HG03442 (cell line): ENCODE results near the gene RNF222.
A peak's percentile ranks its signal among the peaks of the same experiment; 100 is the strongest.

Experiments
- ATAC-seq: cut with Tn5 transposase; IDR thresholded peaks from one replicate; pipeline ENCODE4 v1.9.1; 2021; ENCODE audit warnings: mild to moderate bottlenecking, moderate library complexity; ENCODE audit not compliant: unreplicated experiment

RNF222 gene

GRCh38 chr17:8397636-8398035 is at the start of gene RNF222:
Gene RNF222 (minus strand): TSS chr17:8397827. CDS start chr17:8393461, 4,366 bp downstream.
- ATAC-seq: no peak

GRCh38 chr17:8445536-8445935 is 47.9 kb upstream of the RNF222 start:
- no peak for ATAC-seq

GRCh38 chr17:8444494-8444893 is 46.9 kb upstream of the RNF222 start:
- ATAC-seq: no peak

- ATAC-seq: no peak
Measured at GRCh38 chr17:8443756-8444155, 46.1 kb upstream of the RNF222 start.

- ATAC-seq: no peak
Measured at GRCh38 chr17:8442310-8442709, 44.7 kb upstream of the RNF222 start.

- no peak for ATAC-seq
Measured at GRCh38 chr17:8441690-8442089, 44.1 kb upstream of the RNF222 start.

- ATAC-seq: no peak
Measured at GRCh38 chr17:8439681-8440080, 42.1 kb upstream of the RNF222 start.

- no peak for ATAC-seq
Measured at GRCh38 chr17:8438441-8438840, 40.8 kb upstream of the RNF222 start.

GRCh38 chr17:8436844-8437171 is 39.2 kb upstream of the RNF222 start:
- no peak for ATAC-seq

- peak; percentile 36 for ATAC-seq
Measured at GRCh38 chr17:8436169-8436843, 38.7 kb upstream of the RNF222 start.

- ATAC-seq: peak; percentile 94
Measured at GRCh38 chr17:8435245-8436168, 37.9 kb upstream of the RNF222 start, which contains the start of gene NDEL1. Gene NDEL1 (plus strand): TSS chr17:8435884. CDS start chr17:8444272, 8,388 bp downstream.

GRCh38 chr17:8430966-8431365 is 33.3 kb upstream of the RNF222 start:
- ATAC-seq: no peak

- ATAC-seq: no peak
Measured at GRCh38 chr17:8426802-8427201, 29.2 kb upstream of the RNF222 start.

GRCh38 chr17:8426094-8426720 is 28.6 kb upstream of the RNF222 start:
- no peak for ATAC-seq

GRCh38 chr17:8421571-8421970 is 23.9 kb upstream of the RNF222 start:
- ATAC-seq: no peak

GRCh38 chr17:8420041-8420934 is 22.7 kb upstream of the RNF222 start:
- ATAC-seq: no peak

- ATAC-seq: no peak
Measured at GRCh38 chr17:8419305-8419704, 21.7 kb upstream of the RNF222 start.

- ATAC-seq: no peak
Measured at GRCh38 chr17:8418471-8418870, 20.8 kb upstream of the RNF222 start.

GRCh38 chr17:8417806-8418205 is 20.2 kb upstream of the RNF222 start:
- ATAC-seq: no peak

- no peak for ATAC-seq
Measured at GRCh38 chr17:8413938-8414337, 16.3 kb upstream of the RNF222 start.

- ATAC-seq: no peak
Measured at GRCh38 chr17:8413328-8413727, 15.7 kb upstream of the RNF222 start.
